IMR-90 (cell line): ENCODE data around the gene TUBGCP2.

Experiments used
- MAFK ChIP-seq: IDR thresholded peaks from 2 replicates; pipeline ENCODE4 v1.6.1; 2012; ENCODE audit warnings: low read depth, low read length, improper control_type of control experiment
- RAD21 ChIP-seq: IDR thresholded peaks from 2 replicates; pipeline ENCODE4 v1.6.1; 2012; ENCODE audit warnings: low read length, improper control_type of control experiment
- RCOR1 ChIP-seq: IDR thresholded peaks from 2 replicates; pipeline ENCODE4 v1.6.1; 2012; ENCODE audit warnings: mild to moderate bottlenecking, low read length, improper control_type of control experiment; ENCODE audit not compliant: insufficient replicate concordance
- RFX5 ChIP-seq: IDR thresholded peaks from 2 replicates; pipeline ENCODE4 v1.8.0; 2012; ENCODE audit warnings: low read depth, mild to moderate bottlenecking, low read length, moderate library complexity
- TF ChIP-seq, protein P1 (sequence below): conservative IDR thresholded peaks from 2 replicates; pipeline ENCODE4 v1.5.1; 2012; ENCODE audit warnings: mild to moderate bottlenecking, low read depth, low read length, improper control_type of control experiment

DNA sequence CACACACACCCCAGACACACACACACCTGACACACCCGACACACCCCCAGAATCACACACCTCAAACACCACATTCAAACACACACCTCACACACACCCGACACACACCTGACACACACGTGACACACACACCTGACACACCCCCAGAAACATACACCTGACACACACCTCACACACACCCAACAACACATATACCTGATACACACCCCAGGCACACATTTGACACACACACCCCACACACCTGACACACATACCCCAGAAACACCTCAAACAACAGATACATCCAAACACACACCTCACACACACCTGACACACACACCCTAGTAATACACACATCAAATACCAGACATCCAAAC lies 28.7 kb upstream of the TUBGCP2 start:
- TF ChIP-seq, protein P1, sequence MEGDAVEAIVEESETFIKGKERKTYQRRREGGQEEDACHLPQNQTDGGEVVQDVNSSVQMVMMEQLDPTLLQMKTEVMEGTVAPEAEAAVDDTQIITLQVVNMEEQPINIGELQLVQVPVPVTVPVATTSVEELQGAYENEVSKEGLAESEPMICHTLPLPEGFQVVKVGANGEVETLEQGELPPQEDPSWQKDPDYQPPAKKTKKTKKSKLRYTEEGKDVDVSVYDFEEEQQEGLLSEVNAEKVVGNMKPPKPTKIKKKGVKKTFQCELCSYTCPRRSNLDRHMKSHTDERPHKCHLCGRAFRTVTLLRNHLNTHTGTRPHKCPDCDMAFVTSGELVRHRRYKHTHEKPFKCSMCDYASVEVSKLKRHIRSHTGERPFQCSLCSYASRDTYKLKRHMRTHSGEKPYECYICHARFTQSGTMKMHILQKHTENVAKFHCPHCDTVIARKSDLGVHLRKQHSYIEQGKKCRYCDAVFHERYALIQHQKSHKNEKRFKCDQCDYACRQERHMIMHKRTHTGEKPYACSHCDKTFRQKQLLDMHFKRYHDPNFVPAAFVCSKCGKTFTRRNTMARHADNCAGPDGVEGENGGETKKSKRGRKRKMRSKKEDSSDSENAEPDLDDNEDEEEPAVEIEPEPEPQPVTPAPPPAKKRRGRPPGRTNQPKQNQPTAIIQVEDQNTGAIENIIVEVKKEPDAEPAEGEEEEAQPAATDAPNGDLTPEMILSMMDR = no peak
- TF ChIP-seq RFX5 (no peak), MAFK (no peak), RCOR1 (no peak), RAD21 (no peak)
